Keratinocyte (primary cell): Measurements from ENCODE around the gene ZNF208. TPM values are rescaled to one million over a fixed set of nuclear protein-coding genes. Genes with fewer than 3 reads are reported as not detected.

Experiments used
- DNase-seq: peaks from one replicate; pipeline ENCODE4 v3.0.0-alpha.2; 2011; ENCODE audit warnings: low read depth, missing footprints, low spot score
- FAIRE-seq: peaks from 2 replicates; lab custom pipeline; 2011; peaks lifted over from hg19 to GRCh38; lab: Jason Lieb, UNC
- H2AFZ ChIP-seq: 2 replicates; pipeline ENCODE4 v1.6.0; 2012; ENCODE audit warnings: low read length, control low read depth, inconsistent platforms; ENCODE audit not compliant: control insufficient read depth
- H3K27ac ChIP-seq: 2 replicates; pipeline ENCODE4 v1.5.1; 2011; ENCODE audit warnings: low read length; ENCODE audit not compliant: control insufficient read depth, insufficient read depth
- H3K27me3 ChIP-seq: 3 replicates; pipeline ENCODE4 v1.6.0; 2011; ENCODE audit warnings: low read length; ENCODE audit not compliant: control insufficient read depth, insufficient read depth; ENCODE audit errors: extremely low read depth
- H3K36me3 ChIP-seq, 2 experiments: 2 replicates in 1 of 2; 3 replicates in 1 of 2; pipeline ENCODE4 v1.5.1; 2011; ENCODE audit warnings: low read length in 2 of 2, mild to moderate bottlenecking in 1 of 2; ENCODE audit not compliant: control insufficient read depth in 2 of 2, insufficient read depth in 2 of 2; ENCODE audit errors: extremely low read depth in 1 of 2
- H3K4me1 ChIP-seq: 3 replicates; pipeline ENCODE4 v1.5.1; 2011; ENCODE audit warnings: low read length; ENCODE audit not compliant: control insufficient read depth, insufficient read depth; ENCODE audit errors: extremely low read depth
- H3K4me2 ChIP-seq: 3 replicates; pipeline ENCODE4 v1.6.0; 2011; ENCODE audit warnings: low read depth, low read length; ENCODE audit not compliant: control insufficient read depth, insufficient read depth; ENCODE audit errors: extremely low read depth
- H3K4me3 ChIP-seq, 3 experiments: fragments of 200-600 bp in 1 of 3; sonication (generic) in 1 of 3; 2 replicates in 2 of 3; 3 replicates in 1 of 3; pipeline ENCODE4 v1.5.1; 2011 to 2016; ENCODE audit warnings: low read length in 3 of 3, mild to moderate bottlenecking in 3 of 3, control low read depth in 2 of 3, inconsistent platforms in 1 of 3, low read depth in 1 of 3, mixed read lengths in 1 of 3, mixed run types in 1 of 3, moderate library complexity in 1 of 3; ENCODE audit not compliant: control insufficient read depth in 2 of 3, insufficient read depth in 2 of 3; ENCODE audit errors: extremely low read depth in 1 of 3
- H3K79me2 ChIP-seq: 2 replicates; pipeline ENCODE4 v1.6.0; 2012; ENCODE audit warnings: low read length; ENCODE audit not compliant: control insufficient read depth, insufficient read depth
- H3K9ac ChIP-seq: 3 replicates; pipeline ENCODE4 v1.6.0; 2011; ENCODE audit warnings: low read length; ENCODE audit not compliant: control insufficient read depth, insufficient read depth; ENCODE audit errors: extremely low read depth
- H3K9me1 ChIP-seq: 3 replicates; pipeline ENCODE4 v1.6.0; 2011; ENCODE audit warnings: low read length; ENCODE audit not compliant: control insufficient read depth, insufficient read depth; ENCODE audit errors: extremely low read depth
- H3K9me3 ChIP-seq: 2 replicates; pipeline ENCODE4 v1.5.1; 2012; ENCODE audit warnings: low read depth, low read length; ENCODE audit not compliant: control insufficient read depth
- H4K20me1 ChIP-seq: 3 replicates; pipeline ENCODE4 v1.6.0; 2011; ENCODE audit warnings: low read length; ENCODE audit not compliant: control insufficient read depth, insufficient read depth; ENCODE audit errors: extremely low read depth
- EZH2 ChIP-seq: IDR thresholded peaks from one replicate; pipeline ENCODE4 v1.6.1; 2012; ENCODE audit warnings: inconsistent platforms, mild to moderate bottlenecking, low read length, moderate library complexity
- dilution Hi-C: fragments of 300-500 bp; cut with MboI; formaldehyde crosslinking; loops from one replicate; pipeline ENCODE4 v1.7.0; 2020; ENCODE audit warnings: low sequenced_read_pairs; ENCODE audit not compliant: extremely low pct_ligation_motif_present
- polyA plus RNA-seq, 5 experiments: library from polyadenylated mRNA; depleted of rRNA in 3 of 5; stranded (reverse) in 3 of 5; stranded (forward) in 1 of 5; unstranded in 1 of 5; fragments of >200 nt; gene quantifications; 1 replicate in 1 of 5; 2 replicates in 3 of 5; 3 replicates in 1 of 5; pipeline versions ENCODE4 v1.2.1 to v1.2.3, GENCODE V29; 2011 to 2012; ENCODE audit warnings: missing spikeins in 2 of 5, low read depth in 1 of 5, low replicate concordance in 1 of 5
- TF ChIP-seq, protein P1 (sequence below), 3 experiments: IDR thresholded peaks in 1 of 3; conservative IDR thresholded peaks in 1 of 3; optimal IDR thresholded peaks in 1 of 3; 2 replicates in 2 of 3; 3 replicates in 1 of 3; pipeline versions ENCODE3 to v1.5.1; 2011; ENCODE audit warnings: low read length in 3 of 3, mild to moderate bottlenecking in 3 of 3, moderate library complexity in 2 of 3, control low read depth in 1 of 3, inconsistent platforms in 1 of 3; ENCODE audit not compliant: insufficient read depth in 2 of 3; ENCODE audit errors: extremely low read depth in 1 of 3

The ZNF208 gene
- polyA plus RNA-seq, 1 donor (not counting 4 experiments of a cell fraction or from before 2014, with no cell fraction given) = 0.20 TPM

DNA sequence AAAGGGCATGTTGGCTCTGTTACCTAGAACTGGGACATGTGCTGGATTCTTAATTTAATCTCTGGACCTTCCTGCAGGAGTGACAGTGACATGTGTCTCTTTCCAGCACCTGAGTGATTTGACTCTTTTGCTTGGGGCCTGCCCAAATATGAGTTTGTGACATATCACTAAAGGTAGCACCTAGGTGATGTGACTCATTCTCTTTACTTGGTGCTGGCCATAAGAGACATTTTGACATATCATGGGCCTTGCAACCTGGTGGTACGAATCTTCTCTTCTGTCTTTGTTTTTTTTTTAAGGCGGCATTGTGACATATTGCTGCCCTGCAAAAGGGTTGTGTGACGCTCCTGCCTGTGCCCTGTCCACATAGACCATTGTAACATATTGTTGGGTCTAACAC, 108.9 kb downstream of the ZNF208 start:
- H2AFZ ChIP-seq = no peak overlapping the region

GRCh38 chr19:21900401-21900800, 110.3 kb downstream of the ZNF208 start:
- no peak for DNase-seq
- no peaks in the 10 kb centered on the region for H3K79me2 ChIP-seq
- FAIRE-seq = no peak
- dilution Hi-C loops = no loop called here
- H2AFZ ChIP-seq = no peak overlapping the region
- TF ChIP-seq, protein P1, sequence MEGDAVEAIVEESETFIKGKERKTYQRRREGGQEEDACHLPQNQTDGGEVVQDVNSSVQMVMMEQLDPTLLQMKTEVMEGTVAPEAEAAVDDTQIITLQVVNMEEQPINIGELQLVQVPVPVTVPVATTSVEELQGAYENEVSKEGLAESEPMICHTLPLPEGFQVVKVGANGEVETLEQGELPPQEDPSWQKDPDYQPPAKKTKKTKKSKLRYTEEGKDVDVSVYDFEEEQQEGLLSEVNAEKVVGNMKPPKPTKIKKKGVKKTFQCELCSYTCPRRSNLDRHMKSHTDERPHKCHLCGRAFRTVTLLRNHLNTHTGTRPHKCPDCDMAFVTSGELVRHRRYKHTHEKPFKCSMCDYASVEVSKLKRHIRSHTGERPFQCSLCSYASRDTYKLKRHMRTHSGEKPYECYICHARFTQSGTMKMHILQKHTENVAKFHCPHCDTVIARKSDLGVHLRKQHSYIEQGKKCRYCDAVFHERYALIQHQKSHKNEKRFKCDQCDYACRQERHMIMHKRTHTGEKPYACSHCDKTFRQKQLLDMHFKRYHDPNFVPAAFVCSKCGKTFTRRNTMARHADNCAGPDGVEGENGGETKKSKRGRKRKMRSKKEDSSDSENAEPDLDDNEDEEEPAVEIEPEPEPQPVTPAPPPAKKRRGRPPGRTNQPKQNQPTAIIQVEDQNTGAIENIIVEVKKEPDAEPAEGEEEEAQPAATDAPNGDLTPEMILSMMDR (optimal IDR thresholded peaks at IDR 0.05 in 1 of 3, IDR thresholded peaks at IDR 0.05 in 1 of 3, conservative IDR thresholded peaks at IDR 0.05 in 1 of 3; ENCODE audit: extremely low read depth in 1 of 3, insufficient read depth in 2 of 3, low read length in 3 of 3) = no peak
- TF ChIP-seq EZH2 = no peak
- no peak overlapping the region for H3K4me2 ChIP-seq
- no peaks in the 10 kb centered on the region for H3K9me1 ChIP-seq
- no peak overlapping the region for H3K27ac ChIP-seq
- peaks cover 2% of the 10 kb centered on the region for H3K9me3 ChIP-seq
- no peak overlapping the region for H3K4me3 ChIP-seq
- no peak overlapping the region for H3K9ac ChIP-seq
- no peaks in the 10 kb centered on the region for H3K36me3 ChIP-seq
- H4K20me1 ChIP-seq = no peaks in the 10 kb centered on the region
- no peaks in the 10 kb centered on the region for H3K4me1 ChIP-seq
- H3K27me3 ChIP-seq = no peaks in the 10 kb centered on the region

More for the DNA sequence above, 108.9 kb downstream of the ZNF208 start:
- no peaks in the 10 kb centered on the region for H3K4me1 ChIP-seq
- DNase-seq = no peak
- peaks cover 2% of the 10 kb centered on the region for H3K9me3 ChIP-seq
- no peaks in the 10 kb centered on the region for H4K20me1 ChIP-seq
- H3K79me2 ChIP-seq = no peaks in the 10 kb centered on the region
- dilution Hi-C loops = no loop called here
- no peak overlapping the region for H3K27ac ChIP-seq
- H3K36me3 ChIP-seq = no peaks in the 10 kb centered on the region
- H3K9ac ChIP-seq = no peak overlapping the region
- H3K4me2 ChIP-seq = no peak overlapping the region
- no peaks in the 10 kb centered on the region for H3K9me1 ChIP-seq
- FAIRE-seq = no peak
- TF ChIP-seq EZH2 = no peak
- TF ChIP-seq, protein P1 (optimal IDR thresholded peaks at IDR 0.05 in 1 of 3, IDR thresholded peaks at IDR 0.05 in 1 of 3, conservative IDR thresholded peaks at IDR 0.05 in 1 of 3; ENCODE audit: extremely low read depth in 1 of 3, insufficient read depth in 2 of 3, low read length in 3 of 3) = no peak
- H3K27me3 ChIP-seq = no peaks in the 10 kb centered on the region
- H3K4me3 ChIP-seq = no peak overlapping the region
